ENCODE measurements around the gene NINJ1.

DNA sequence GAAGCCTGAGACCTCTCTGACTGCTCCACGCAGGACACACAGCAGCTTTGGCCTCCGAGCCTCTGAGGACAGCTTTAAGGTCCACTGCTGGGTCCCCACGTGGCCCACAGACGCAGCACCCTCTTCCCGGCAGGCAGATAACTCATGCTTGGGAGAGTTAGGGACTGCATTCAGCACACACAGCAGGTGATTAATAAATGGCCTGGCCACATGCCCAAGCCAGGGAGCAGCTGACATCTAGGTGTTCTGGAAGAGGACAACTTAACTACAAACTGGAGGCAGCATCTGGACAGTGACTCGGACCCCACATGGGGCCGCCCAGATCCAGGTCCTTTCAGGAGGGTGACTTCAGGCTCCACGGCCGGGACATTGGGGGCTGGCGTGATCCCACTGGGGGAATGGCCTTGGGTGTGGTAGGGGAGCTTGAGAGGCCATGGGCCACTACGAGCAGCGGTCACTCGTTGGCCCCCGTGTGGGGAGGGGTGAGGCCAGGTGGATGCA is 11.3 kb downstream of the NINJ1 start:
- TF ChIP-seq CTCF (IDR thresholded peaks at IDR 0.05) (no peak), POLR2A (IDR thresholded peaks at IDR 0.05) (no peak)

Data from Peyer's patch (tissue), 4 donors.